ENCODE data around the gene ZGRF1. TPM values are rescaled to one million over a fixed set of nuclear protein-coding genes. Genes with fewer than 3 reads are reported as not detected.

ZGRF1 gene
- total RNA-seq, result 1 to 10 TPM; 4.4 to 7.7 (median 6.6) TPM

GRCh38 chr4:112636688-112637551 lies at the start of gene ZGRF1, which contains the start of gene LARP7:
ZGRF1 (minus strand) TSS chr4:112636909; CDS start chr4:112633176, 3,733 bp downstream.
LARP7 (plus strand) TSS chr4:112637143; CDS start chr4:112644670, 7,527 bp downstream.
- no peak for TF ChIP-seq CTCF (IDR thresholded peaks at IDR 0.05; ENCODE audit: low read depth)

GRCh38 chr4:112680996-112681395 lies 44.3 kb upstream of the ZGRF1 start:
- TF ChIP-seq CTCF (IDR thresholded peaks at IDR 0.05; ENCODE audit: low read depth), result no peak

- TF ChIP-seq CTCF (IDR thresholded peaks at IDR 0.05; ENCODE audit: low read depth), result no peak
Measured at GRCh38 chr4:112677519-112678091, 40.9 kb upstream of the ZGRF1 start.

- TF ChIP-seq CTCF (IDR thresholded peaks at IDR 0.05; ENCODE audit: low read depth), result no peak
Measured at GRCh38 chr4:112674376-112674775, 37.7 kb upstream of the ZGRF1 start.

GRCh38 chr4:112673686-112674085 lies 37.0 kb upstream of the ZGRF1 start:
- no peak for TF ChIP-seq CTCF (IDR thresholded peaks at IDR 0.05; ENCODE audit: low read depth)

GRCh38 chr4:112673076-112673475 lies 36.4 kb upstream of the ZGRF1 start:
- TF ChIP-seq CTCF (IDR thresholded peaks at IDR 0.05; ENCODE audit: low read depth), result no peak

GRCh38 chr4:112668131-112668530 lies 31.4 kb upstream of the ZGRF1 start:
- no peak for TF ChIP-seq CTCF (IDR thresholded peaks at IDR 0.05; ENCODE audit: low read depth)

Data from subcutaneous adipose tissue (tissue), 4 donors.